Measurements from ENCODE around the gene FLRT1. TPM values are rescaled to one million over a fixed set of nuclear protein-coding genes. Genes with fewer than 3 reads are reported as not detected.

FLRT1 gene
- total RNA-seq, 4 donors from 2014 or later = 0.54 to 4.0 (median 3.8) TPM

GRCh38 chr11:64036087-64037026 lies 626 bp downstream of the FLRT1 start:
- Histone ChIP-seq H3K36me3 (no peaks in the 10 kb centered on the region), H3K27me3 (no peaks in the 10 kb centered on the region), H3K4me1 (peaks cover 5 to 29% of the 10 kb centered on the region in 2 donors), H3K27ac (peak overlapping the region; percentile 51 to 82 (median 58)), H3K9me3 (no peaks in the 10 kb centered on the region), H3K4me3 (replicated peaks in 1 of 3) (peak overlapping the region; percentile 20 to 48 (median 32))
- intact Hi-C loops (cut with DNase I) = no loop called here
- 2% methylated on average over 24 of the region's 85 CpGs; no CpG with 5 or more reads in 1 of the 2 donors for WGBS, 2 donors
- TF ChIP-seq CTCF (IDR thresholded peaks at IDR 0.05) (peak in 2 of 6 experiments; percentile 6 to 7), POLR2A (IDR thresholded peaks at IDR 0.05) (peak in 1 of 2 donors; percentile 50)
- peak; percentile 76 to 80 for DNase-seq

- Histone ChIP-seq H3K27me3 (no peaks in the 10 kb centered on the region), H3K27ac (peak overlapping the region; percentile 51 to 82 (median 58)), H3K4me1 (peaks cover 5 to 22% of the 10 kb centered on the region in 2 donors), H3K4me3 (replicated peaks in 1 of 3) (no peak overlapping the region), H3K36me3 (no peaks in the 10 kb centered on the region), H3K9me3 (no peaks in the 10 kb centered on the region)
- DNase-seq = peak; percentile 32 to 45
- 55 to 56% methylated on average over 10 to 14 of the region's 23 CpGs for WGBS, 2 donors
- TF ChIP-seq POLR2A (IDR thresholded peaks at IDR 0.05) (no peak), CTCF (IDR thresholded peaks at IDR 0.05) (no peak)
- intact Hi-C loops (cut with DNase I) = no loop called here
Measured at GRCh38 chr11:64037027-64037634, 1.4 kb downstream of the FLRT1 start.

GRCh38 chr11:64038500-64038899 lies 2.8 kb downstream of the FLRT1 start:
- intact Hi-C loops (cut with DNase I) = no loop called here
- Histone ChIP-seq H3K36me3 (no peaks in the 10 kb centered on the region), H3K27ac (no peak overlapping the region), H3K4me3 (replicated peaks in 1 of 3) (no peak overlapping the region), H3K27me3 (no peaks in the 10 kb centered on the region), H3K4me1 (peaks cover 5 to 22% of the 10 kb centered on the region in 2 donors), H3K9me3 (no peaks in the 10 kb centered on the region)
- 98 to 100% methylated on average over 4 of the region's 4 CpGs for WGBS, 2 donors
- no peak for TF ChIP-seq CTCF (IDR thresholded peaks at IDR 0.05)
- no peak for TF ChIP-seq POLR2A (IDR thresholded peaks at IDR 0.05)
- DNase-seq = no peak

GRCh38 chr11:64039012-64039665 lies 3.4 kb downstream of the FLRT1 start:
- intact Hi-C loops (cut with DNase I) = no loop called here
- Histone ChIP-seq H3K27ac (no peak overlapping the region), H3K4me1 (peaks cover 5 to 22% of the 10 kb centered on the region in 2 donors), H3K36me3 (no peaks in the 10 kb centered on the region), H3K27me3 (no peaks in the 10 kb centered on the region), H3K4me3 (replicated peaks in 1 of 3) (no peak overlapping the region), H3K9me3 (no peaks in the 10 kb centered on the region)
- no peak for TF ChIP-seq CTCF (IDR thresholded peaks at IDR 0.05)
- WGBS, 2 donors = 93 to 95% methylated on average over 15 of the region's 16 CpGs
- no peak for DNase-seq

Measured in thyroid gland (tissue), 4 donors.